COLO829 (cell line): ENCODE data around the gene IL12A.

Experiments used
- DNase-seq: peaks from one replicate; pipeline ENCODE4 v3.0.0; 2012; ENCODE audit warnings: low spot score

The IL12A gene

DNA sequence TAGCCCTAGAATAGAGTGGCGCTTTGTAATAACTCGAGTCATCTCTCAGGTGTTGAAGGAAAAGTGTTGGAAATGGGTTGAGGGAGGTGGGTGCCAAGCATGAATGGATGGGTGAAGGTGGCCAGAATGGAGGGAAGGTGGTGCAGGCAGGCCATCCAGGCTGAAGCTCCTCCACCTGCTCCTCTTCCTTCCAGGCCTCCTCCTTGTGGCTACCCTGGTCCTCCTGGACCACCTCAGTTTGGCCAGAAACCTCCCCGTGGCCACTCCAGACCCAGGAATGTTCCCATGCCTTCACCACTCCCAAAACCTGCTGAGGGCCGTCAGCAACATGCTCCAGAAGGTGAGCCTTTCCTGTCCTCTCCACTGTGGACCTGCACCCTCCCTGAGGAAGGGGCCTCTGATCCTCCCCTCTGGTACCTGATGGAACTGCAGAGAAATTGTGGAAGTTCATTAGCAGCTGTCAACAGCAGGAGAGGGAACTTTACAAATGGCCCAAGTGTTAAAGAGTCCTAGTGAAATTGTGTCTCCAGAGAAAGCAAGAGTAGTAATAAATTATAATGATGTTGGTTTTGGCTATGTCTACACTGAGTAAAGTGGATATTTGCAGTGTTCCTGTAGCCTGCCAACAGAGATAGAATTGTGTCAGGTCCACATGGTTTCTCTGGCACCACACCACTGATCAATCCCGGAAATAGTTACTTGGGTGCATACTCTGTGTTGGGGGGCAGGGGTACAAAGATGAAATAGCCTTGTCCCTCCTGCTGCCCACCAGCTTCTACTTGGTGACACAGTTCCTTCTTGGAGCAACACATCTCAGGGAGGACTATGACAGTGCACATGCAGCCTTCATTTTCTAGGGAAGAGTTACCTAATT is 1.6 kb downstream of the IL12A start:
- DNase-seq, result no peak

DNA sequence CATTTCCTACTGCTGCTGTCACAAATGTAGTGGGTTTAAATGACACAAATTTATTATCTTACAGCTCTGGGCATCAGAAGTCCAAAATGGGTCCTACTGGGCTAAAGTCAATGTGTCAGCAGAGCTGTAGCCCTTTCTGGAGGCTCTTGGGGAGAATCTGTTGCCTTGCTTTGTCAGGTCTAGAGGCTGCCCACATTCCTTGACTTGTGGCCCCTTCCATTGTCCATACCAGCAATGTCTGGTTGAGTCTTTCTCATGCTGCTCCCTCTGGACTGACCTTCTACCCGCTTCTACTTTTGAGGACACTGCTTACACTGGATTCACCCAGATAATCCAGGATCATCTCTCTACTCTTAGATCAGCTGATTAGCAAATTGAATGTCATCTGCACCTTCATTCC is 3.0 kb downstream of the IL12A start:
- no peak for DNase-seq

DNA sequence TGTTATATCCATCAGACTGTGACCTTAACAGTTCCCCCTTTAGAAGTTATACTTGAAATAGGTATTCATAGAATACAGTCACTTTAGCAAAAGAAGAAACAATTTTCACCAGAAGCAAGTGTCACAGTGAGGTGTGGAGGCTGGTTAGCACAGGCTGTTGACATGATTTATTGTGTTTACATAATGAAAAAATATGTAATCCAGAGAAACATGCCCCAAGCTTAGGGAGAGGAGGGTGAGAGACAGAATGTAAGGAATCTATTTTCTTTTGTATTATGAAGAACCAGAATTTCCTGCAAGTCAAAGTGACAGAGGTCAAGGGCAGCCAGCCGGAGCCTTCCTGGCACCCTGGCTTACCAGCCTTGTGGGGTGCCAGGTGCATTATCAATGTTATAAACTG is 4.0 kb downstream of the IL12A start:
- DNase-seq, result no peak

DNA sequence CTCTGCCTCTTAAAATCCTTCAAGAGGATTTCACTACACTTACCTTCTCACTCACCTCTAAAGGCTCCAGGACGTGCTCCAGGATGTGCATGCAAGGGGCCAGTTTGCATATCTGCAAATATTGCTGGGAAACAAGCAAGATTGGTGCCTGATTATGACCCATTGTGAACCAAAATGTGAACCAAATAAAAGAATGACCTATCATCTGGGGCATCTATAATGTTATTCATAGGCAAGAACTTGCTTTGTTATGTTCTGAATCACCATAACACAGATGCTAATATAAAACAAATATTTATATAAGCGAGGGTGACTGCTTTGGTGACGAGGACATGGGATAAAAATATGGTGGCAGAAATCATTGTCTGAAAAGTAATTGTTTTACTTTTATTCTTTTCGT is 5.5 kb downstream of the IL12A start:
- no peak for DNase-seq

DNA sequence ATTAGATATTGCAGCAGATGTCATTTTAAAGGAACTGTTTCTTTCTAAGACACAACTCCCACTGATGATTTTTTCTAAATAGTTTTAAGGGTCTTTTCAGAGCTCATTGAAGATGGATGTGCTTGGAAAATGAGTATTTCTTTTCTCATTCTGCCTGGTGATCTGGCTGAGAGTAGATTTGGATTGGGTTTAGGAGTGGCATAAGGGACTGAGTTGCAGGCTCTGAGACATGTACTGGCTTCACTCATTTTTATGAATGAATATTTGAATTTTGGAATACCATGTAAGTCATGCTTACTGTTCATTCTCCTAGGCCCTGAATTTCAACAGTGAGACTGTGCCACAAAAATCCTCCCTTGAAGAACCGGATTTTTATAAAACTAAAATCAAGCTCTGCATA is 6.5 kb downstream of the IL12A start:
- DNase-seq, result no peak

DNA sequence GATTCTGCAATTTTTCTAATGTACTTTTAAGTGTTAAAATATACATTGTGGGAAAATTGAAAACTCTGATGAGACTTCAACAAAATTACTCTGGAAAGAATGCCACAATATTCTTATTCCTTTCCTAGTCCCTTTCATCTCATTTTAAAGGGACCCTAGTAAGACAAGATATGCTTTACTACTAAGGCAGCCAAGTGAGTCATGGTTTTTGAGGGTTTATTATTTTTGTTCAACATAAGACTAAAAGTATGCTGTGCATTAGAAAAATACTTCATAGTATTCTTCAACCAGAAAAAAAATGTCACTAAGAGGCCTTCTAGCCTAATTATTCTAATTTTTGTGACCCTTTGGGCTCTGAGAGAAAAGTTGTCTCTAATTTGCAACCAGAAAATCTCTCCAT is 7.4 kb downstream of the IL12A start:
- no peak for DNase-seq

DNA sequence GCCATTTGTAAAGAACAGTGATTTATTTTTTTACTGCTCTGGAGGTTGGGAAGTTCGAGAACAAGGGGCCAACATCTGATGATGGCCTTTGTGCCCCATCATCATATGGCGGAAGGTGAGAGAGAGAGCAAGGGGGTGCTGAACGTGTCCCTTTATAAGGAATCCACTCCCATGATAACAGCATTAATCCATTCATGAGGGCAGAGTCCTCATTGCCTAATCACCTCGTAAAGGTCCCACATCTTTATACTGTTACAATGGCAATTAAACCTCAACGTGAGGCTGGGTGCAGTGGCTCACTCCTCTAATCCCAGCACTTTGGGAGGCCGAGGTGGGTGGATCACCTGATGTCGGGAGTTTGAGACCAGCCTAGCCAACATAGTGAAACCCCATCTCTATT is 8.3 kb downstream of the IL12A start:
- DNase-seq, result no peak

DNA sequence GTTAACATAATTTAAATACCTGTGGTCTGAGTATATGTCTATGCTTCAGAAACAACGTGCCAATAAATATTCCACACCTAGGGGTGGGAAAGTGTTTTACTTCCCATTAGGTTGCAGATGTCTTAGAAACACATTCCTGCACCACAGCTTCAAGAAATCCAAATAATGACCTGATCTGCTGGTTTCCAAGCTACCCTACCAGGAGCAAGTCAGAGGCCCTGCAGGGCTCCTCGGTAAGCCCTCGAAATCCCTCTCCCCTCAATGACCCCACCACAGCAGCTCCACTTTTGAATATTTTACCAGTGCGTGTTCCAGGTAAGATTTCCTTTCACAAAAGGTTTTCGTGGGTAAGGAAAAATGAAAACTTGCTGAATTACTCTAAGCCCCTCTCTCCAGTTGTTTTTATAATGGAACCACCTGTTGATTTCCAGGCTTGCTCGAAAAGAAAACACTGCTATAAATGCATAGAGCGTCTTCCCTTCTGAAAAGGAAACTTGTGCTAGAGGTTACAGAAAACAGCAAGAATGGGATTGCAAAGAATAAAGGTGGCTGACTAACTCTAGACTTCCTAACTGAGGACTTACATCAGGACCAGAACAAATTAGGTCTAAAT is 12.6 kb downstream of the IL12A start:
- no peak for DNase-seq

DNA sequence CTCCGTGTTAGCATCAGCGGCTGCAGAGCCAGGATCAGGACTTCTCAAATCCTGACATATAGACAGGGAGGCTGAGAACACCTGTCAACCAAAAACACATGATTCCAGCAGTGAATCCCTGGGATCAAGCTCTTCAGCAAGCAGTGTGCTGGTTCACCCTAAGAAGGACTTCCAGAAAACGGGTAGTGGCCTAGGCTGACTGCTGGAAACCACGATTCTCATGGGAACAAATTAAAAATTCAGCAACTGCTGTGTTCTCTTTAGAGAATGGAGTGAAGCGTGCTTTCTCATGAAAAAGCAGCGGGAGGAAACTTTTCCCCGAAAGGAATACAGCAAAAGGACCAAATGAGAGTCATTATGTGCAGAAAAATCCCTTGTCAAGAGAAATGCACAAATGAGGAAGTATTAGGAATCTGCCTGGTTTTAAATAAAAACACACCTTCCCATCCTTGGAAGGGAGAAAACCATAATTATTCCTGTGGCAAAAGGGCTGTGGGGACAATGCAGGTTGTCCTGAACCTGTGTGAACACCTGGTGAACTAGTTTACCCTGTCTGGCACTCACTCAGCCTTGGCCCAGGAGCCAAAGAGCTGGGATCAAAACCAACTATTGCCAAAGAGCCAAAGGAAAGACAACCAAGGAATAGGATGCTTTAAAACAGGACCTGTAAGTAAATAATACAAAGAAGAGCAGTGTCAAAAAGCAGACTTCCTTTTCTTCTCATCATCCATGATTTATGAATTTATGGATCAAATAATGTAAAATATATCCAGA is 13.4 kb downstream of the IL12A start:
- DNase-seq, result no peak

DNA sequence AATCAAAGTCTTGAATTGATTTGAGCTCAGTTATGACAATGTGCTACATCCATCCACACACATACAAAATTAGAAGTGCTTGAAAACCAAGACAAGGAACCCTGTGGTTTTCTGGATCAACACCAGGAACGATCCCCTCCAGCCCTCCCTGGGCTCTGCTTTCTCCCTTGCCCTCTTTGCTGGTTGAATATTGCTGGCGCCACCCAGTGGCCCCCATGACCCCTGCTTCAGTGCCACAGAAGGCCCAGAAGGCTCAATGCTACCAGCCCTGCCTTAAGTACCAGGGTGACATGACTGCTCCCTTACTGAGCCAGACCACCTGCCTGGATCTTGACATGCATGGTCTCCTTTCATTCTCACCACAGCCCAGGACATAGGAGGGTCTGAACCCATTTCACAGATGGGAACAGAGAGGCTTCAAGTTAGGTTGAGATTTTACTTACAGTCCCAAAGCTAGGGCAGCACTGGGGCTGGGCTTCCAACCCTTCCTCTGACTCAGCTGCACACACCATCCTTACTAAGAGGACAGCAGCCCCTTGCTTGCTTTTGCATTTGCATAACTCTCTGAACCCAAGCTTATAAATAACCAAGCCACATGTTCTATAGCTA is 15.0 kb downstream of the IL12A start:
- DNase-seq, result peak; percentile 74

DNA sequence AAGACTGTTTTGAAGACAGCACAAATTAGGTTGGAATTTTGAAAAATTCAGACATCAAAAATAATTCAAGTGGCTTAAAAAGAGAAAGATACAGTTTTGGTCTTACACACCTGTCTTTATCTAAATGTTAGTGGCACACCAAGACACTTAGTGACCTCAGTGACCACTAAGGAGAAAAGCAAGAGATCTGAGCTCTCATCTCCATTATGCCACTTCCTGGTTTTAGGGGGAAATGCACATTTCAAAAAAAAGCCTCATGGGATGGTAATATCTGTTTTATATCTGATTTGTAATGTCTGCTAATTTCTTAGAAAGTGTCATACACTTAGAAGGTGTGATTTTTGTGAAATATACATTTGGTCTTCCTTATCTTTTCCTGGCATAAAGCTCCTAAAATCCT is 16.4 kb downstream of the IL12A start:
- no peak for DNase-seq

DNA sequence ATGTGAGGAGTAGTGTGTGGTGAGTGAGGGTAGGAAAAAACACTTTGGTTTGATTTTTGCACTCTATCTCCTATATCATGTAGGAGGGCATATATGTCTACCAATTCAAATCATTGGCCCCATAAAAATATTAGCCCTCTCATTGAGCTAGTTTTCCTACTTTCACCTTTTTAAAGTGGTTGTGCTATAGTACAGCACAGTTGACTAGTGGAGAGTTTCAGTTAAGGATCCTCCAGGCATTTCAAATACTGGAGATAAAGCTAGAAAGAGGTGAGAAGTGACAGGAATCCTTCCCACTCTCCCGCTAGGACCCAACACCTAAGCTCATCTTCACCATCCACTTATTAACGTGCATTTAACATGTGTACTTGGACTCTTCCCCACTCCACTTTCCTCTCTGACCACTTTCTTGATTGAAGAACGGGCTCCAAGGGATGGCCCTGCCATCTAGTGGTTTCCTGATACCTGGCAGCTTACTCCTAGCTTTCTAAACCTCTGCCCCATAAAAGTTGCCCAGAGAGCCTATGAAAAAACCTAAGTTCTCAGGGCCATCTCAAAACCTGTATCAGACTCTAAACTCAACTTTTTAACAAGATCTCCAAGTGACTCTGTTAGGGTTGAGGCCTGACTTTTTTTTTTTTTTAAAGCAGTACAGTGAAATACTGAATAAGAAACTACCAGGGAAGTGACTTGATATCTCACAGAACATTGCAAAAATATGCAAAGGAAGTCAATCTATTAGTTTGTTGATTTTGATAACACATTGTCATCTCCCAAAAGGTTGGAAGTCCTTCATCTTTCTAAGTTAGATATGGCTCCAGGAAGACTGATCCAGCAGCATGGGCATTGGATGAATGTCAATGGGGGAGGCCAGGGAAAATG is 17.9 kb downstream of the IL12A start:
- DNase-seq, result peak; percentile 91

DNA sequence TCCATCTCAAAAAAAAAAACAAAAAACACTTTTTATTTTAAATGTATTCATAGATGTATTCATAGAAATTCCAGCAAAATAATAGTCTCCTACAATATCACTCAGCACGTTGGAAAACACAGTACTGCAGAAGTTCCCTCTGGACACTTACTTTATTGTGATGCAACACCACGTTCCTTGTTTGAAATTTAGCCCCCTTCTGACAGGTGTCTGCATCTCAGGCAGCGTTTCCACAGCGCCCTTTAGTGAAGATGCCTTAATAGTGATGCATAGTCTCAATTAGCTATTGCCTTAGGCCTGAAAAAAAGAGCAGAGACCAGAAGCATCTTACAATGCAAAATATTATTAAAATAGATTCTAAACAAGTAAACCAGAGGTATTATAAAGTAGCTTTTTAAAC is 20.3 kb downstream of the IL12A start:
- no peak for DNase-seq

DNA sequence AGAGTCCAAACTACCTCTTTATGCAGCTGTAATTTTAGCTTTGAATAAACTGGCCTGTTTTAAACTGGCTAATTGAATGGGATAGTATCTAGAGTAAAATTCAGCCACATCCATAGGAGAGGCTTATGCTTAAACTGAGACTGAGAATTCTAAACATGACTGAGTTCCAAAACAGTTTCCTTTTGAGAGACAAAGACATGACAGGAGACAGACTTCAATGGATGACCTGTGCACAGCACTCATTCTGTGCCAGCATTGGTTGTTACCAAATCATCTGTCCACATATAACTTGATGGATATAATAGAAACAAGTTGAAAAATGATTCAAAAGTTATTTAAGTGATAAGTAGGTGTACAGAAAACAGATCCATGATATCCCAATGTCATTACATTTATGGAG is 20.9 kb downstream of the IL12A start:
- DNase-seq, result no peak

DNA sequence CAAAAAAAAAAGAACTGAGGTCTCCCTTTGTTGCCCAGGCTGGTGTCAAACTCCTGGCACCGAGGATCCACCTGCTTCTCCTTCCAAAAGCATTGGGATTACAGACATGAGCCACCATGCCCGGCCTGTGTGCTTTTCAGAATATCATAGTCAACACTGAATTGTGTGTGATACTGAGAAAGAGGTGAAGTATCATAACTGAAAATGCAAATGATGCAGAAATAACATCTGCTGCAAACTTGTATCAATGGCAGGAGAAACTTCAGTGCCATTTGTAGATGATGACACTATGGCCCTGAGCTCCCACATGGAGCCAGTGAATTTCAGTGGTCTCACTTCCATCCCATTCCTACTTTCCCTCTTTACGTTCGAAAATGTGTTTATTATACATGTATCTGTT is 21.9 kb downstream of the IL12A start:
- no peak for DNase-seq

DNA sequence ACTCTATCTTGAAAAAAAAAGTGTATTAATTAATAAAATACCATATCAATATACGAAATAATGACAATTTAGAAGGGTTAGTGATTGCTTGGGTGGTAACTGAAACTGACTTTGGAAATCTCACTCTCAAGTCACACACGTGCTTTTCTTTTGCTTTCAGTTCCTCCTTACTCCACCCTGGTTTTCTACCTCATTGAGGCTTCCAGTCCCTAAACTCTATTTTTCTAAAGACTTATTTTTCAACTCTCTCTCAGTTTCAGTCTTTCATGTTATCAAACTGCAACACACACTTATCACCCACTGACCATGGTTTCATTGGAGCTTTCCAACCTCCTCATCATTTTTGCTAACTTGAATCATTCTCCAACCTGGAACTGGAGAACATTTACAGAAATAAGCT is 23.5 kb downstream of the IL12A start:
- DNase-seq, result no peak

DNA sequence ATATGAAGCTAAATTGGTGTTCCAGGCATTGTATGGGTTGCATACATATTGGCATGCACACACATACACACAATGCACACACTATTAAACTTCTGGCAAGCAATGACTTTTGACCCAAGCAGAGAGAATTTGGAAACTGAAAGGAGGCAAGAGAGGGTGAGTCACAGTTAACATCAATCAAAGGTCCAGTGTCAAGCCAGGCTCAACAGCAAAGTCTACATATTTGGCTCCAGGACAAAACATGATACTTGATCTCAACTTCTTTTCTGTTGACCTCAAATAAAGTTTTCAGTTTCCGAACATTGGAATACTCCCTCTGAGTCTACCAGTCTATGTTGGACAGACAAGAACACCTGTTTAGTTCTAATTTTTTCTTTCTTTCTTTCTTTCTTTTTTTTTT is 28.3 kb downstream of the IL12A start:
- DNase-seq, result peak; percentile 75

DNA sequence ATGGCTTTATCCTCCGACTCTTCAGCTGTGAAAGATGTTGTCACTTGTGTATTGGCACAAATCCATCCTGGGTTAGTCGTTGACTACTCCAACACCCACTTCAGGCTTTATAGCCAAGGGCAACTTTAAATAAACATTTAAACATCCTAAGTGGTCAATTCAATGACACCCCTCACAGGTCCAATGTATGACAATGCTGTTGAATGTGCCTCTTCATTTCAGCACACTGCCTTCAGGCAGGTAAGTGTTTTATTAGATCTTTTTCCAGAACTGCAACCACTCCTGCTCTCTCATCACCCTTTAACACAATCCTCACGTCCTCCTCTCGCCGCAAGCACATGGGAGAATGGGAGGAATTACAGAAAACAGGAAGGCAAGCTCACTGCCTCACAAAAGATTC is 30.3 kb downstream of the IL12A start:
- DNase-seq, result no peak

DNA sequence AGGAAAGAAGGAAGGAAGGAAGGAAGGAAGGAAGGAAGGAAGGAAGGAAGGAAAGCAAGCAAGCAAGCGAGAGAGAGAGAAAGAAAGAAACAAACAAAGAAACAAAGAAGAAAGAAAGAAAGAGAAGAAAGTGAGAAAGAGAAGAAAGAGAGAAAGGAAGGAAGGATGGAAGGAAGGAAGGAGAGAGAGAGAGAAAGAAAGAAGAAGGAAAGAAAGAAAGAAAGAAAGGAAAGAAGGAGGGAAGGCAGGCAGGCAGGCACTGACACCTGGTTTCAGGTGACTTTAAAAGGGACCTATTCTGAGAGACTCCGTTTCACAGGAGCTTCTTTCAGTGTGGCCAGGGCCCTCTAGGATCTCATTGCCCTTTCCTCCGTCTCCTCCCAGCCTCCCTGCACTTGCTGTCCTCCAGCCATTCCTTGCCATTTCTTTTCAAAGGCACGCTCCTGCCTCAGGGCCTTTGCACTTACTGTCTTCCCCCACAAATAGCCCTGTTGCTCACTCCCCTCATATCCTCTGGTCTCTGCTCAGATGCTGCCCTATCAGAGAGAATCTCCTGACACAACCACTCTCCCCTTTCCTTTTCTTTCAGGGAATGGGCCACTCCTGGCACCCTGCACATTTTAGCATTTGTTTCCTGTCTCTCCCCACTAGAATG is 31.5 kb downstream of the IL12A start:
- no peak for DNase-seq

DNA sequence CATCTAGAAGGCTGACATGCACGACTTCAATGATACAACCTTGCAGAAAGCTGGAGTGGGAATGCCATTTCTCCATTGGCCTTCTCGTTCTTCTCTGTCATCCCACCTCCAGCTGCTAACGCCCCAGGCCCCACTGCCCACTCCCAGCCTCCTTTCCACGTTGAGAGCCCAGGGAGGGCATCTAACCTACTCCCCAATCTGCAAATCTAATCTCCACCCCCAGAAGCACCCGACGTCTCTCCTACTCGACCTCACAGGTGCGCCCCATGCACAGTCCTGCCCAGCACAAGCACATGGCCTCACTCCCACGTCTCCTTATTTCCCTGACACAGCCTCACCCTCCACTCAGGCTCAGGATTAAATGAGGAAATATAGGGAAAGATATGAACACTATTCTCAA is 33.4 kb downstream of the IL12A start:
- DNase-seq, result no peak

DNA sequence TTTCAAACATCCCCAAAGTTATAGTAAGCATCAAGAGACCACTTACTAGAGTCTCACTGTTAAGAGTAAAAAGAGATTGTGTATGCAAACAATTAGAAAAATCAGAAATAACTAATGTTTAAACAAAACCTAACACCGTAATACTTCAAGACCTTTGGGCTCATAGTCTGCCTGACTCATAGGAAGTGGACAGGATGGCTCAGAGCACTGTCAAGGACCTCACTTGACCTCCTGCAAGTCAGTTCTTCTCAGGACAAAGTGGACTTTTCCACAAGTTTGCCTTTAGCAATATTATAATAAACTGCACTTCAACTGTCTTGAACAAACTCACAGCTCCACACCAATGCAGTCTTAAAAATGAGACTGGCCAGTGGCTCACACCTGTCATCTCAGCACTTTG is 34.8 kb downstream of the IL12A start:
- no peak for DNase-seq
